ENCODE results near the gene SSBP3. TPM values are rescaled to one million over a fixed set of nuclear protein-coding genes. Genes with fewer than 3 reads are reported as not detected.
A peak's percentile ranks its signal among the peaks of the same experiment; 100 is the strongest.
"Not testable (repeated sequence)": the region's sequence is repeated elsewhere in the genome, so short reads cannot be mapped to it uniquely, and the experiment has no call there.

The SSBP3 gene
- total RNA-seq, 2 donors from 2014 or later: 7.9 to 23.1 TPM

DNA sequence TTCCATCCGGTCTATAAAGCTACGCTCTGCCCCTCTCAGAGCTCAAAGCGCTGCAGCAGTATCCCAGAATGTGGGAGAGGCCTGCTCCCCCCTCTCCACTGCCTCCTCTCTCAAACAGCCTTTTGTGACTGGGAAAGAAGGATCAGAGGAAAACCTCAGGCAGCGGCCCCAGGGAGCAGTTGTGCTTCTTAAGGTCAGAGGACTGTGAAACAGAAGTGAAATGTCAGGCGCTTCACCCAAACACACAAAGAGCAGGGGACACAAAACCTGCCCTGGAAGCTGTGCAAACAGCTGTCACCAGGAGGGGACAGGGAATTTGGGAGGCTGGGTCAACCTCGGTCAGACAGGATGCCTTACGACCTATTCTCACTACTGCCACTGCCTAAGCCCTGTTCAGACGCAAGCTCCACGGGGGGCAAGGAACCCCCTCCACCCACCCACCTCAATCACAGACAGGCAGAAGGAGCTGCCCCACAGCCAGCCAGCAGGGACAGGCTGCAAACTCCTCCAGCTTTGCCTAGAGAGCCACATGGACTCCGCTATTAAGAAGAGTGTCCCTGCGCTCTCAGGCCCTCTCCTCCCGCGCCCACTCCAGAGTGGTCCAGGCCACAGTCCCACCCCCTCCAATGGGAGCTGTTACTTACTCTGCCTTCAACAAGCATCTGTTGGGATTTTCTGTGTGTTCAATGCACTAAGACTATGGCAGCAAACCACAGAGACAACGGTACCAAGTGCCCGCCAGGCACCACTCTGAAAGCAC is 14.6 kb downstream of the SSBP3 start:
- TF ChIP-seq, protein P1, sequence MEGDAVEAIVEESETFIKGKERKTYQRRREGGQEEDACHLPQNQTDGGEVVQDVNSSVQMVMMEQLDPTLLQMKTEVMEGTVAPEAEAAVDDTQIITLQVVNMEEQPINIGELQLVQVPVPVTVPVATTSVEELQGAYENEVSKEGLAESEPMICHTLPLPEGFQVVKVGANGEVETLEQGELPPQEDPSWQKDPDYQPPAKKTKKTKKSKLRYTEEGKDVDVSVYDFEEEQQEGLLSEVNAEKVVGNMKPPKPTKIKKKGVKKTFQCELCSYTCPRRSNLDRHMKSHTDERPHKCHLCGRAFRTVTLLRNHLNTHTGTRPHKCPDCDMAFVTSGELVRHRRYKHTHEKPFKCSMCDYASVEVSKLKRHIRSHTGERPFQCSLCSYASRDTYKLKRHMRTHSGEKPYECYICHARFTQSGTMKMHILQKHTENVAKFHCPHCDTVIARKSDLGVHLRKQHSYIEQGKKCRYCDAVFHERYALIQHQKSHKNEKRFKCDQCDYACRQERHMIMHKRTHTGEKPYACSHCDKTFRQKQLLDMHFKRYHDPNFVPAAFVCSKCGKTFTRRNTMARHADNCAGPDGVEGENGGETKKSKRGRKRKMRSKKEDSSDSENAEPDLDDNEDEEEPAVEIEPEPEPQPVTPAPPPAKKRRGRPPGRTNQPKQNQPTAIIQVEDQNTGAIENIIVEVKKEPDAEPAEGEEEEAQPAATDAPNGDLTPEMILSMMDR (IDR thresholded peaks at IDR 0.05): no peak
- no peak for TF ChIP-seq POLR2A (IDR thresholded peaks at IDR 0.05)
- no peak for ATAC-seq
- Histone ChIP-seq H3K4me1 (peaks cover 15% of the 10 kb centered on the region), H3K27ac (no peak overlapping the region), H3K27me3 (no peaks in the 10 kb centered on the region), H3K4me3 (no peak overlapping the region), H3K36me3 (replicated peaks in 1 of 2; ENCODE audit: insufficient read depth in 1 of 2, low read depth in 2 of 2) (peaks cover 0 to 4% of the 10 kb centered on the region in 2 donors), H3K9me3 (no peaks in the 10 kb centered on the region)
- 91 to 93% methylated on average over 15 of the region's 15 CpGs for WGBS, 2 donors
- intact Hi-C loops (cut with DNase I): loop anchor here (10.0 kb wide), 1 partner anchor 317 kb away; no protein-coding TSS in a partner anchor
- DNase-seq: no peak

GRCh38 chr1:54390655-54391054 is 15.5 kb downstream of the SSBP3 start:
- Histone ChIP-seq H3K27me3 (no peaks in the 10 kb centered on the region), H3K9me3 (no peaks in the 10 kb centered on the region), H3K27ac (no peak overlapping the region), H3K4me1 (peaks cover 6% of the 10 kb centered on the region), H3K4me3 (no peak overlapping the region), H3K36me3 (replicated peaks in 1 of 2; ENCODE audit: insufficient read depth in 1 of 2, low read depth in 2 of 2) (peaks cover 0 to 4% of the 10 kb centered on the region in 2 donors)
- WGBS, 2 donors: 93 to 96% methylated on average over 20 to 24 of the region's 24 CpGs
- no peak for ATAC-seq
- no peak for DNase-seq
- intact Hi-C loops (cut with DNase I): loop anchor here (10.0 kb wide), 1 partner anchor 316 kb away; no protein-coding TSS in a partner anchor
- TF ChIP-seq, protein P1 (IDR thresholded peaks at IDR 0.05): no peak
- no peak for TF ChIP-seq POLR2A (IDR thresholded peaks at IDR 0.05)

- not testable (repeated sequence) for H3K36me3 ChIP-seq (replicated peaks in 1 of 2; ENCODE audit: insufficient read depth in 1 of 2, low read depth in 2 of 2); H3K9me3 ChIP-seq; DNase-seq; ATAC-seq; H3K4me1 ChIP-seq; H3K27ac ChIP-seq; H3K27me3 ChIP-seq; H3K4me3 ChIP-seq
- intact Hi-C loops (cut with DNase I): loop anchor here (10.0 kb wide), 1 partner anchor 315 kb away; no protein-coding TSS in a partner anchor
- 96 to 98% methylated on average over 2 of the region's 2 CpGs for WGBS, 2 donors
Observed at GRCh38 chr1:54389608-54390007, 16.6 kb downstream of the SSBP3 start.

- Histone ChIP-seq H3K4me3 (no peak overlapping the region), H3K9me3 (no peaks in the 10 kb centered on the region), H3K36me3 (replicated peaks in 1 of 2; ENCODE audit: insufficient read depth in 1 of 2, low read depth in 2 of 2) (no peaks in the 10 kb centered on the region), H3K4me1 (peaks cover 14% of the 10 kb centered on the region), H3K27me3 (no peaks in the 10 kb centered on the region), H3K27ac (no peak overlapping the region)
- intact Hi-C loops (cut with DNase I): no loop called here
- TF ChIP-seq POLR2A (IDR thresholded peaks at IDR 0.05): no peak
- TF ChIP-seq, protein P1 (IDR thresholded peaks at IDR 0.05): no peak
- no peak for ATAC-seq
- WGBS, 2 donors: 91 to 95% methylated on average over 5 of the region's 5 CpGs
- no peak for DNase-seq
Observed at GRCh38 chr1:54387419-54387818, 18.8 kb downstream of the SSBP3 start.

GRCh38 chr1:54385727-54386022 is 20.5 kb downstream of the SSBP3 start:
- H3K27ac ChIP-seq: peak overlapping the region in 3 of 4 donors; percentile 15 to 50 (median 20)
- intact Hi-C loops (cut with DNase I): no loop called here

More at GRCh38 chr1:54385727-54386022, 20.5 kb downstream of the SSBP3 start:
- Histone ChIP-seq H3K4me3 (no peak overlapping the region), H3K27me3 (no peaks in the 10 kb centered on the region), H3K9me3 (no peaks in the 10 kb centered on the region), H3K36me3 (replicated peaks in 1 of 2; ENCODE audit: insufficient read depth in 1 of 2, low read depth in 2 of 2) (no peaks in the 10 kb centered on the region), H3K4me1 (peaks cover 14% of the 10 kb centered on the region)
- WGBS, 2 donors: 95 to 98% methylated on average over 3 of the region's 3 CpGs
- ATAC-seq: no peak
- DNase-seq: no peak
- TF ChIP-seq POLR2A (IDR thresholded peaks at IDR 0.05): no peak
- TF ChIP-seq, protein P1 (IDR thresholded peaks at IDR 0.05): no peak

Measured in body of pancreas (tissue), 4 donors.